Sigmoid colon (tissue), 3 donors: ENCODE data around the gene CCDC63.

Source experiments
- CTCF ChIP-seq, 4 experiments: fragments of 450-650 bp in 3 of 4; fragments of 200-600 bp in 1 of 4; IDR thresholded peaks; one replicate each; pipeline ENCODE4 v1.5.1; 2016 to 2019; ENCODE audit warnings: antibody characterized with exemption in 4 of 4, mild to moderate bottlenecking in 3 of 4, moderate library complexity in 2 of 4
- POLR2A ChIP-seq, 2 donors: fragments of 450-650 bp; IDR thresholded peaks; one replicate each; pipeline ENCODE4 v1.6.1; 2016; ENCODE audit warnings: antibody characterized with exemption in 2 of 2, mild to moderate bottlenecking in 2 of 2, moderate library complexity in 2 of 2

- TF ChIP-seq POLR2A (IDR thresholded peaks at IDR 0.05) (no peak), CTCF (IDR thresholded peaks at IDR 0.05) (no peak)
These were observed 23.9 kb upstream of the CCDC63 start for GRCh38 chr12:110822821-110823415.
